Activated CD4-positive, alpha-beta T cell treated with anti-CD3 and anti-CD28 coated beads, Interleukin-2, amount 50 U/mL, for 24 hours (primary cell): ENCODE results near the gene PRRC2C.
"Not testable (repeated sequence)": the region's sequence is repeated elsewhere in the genome, so short reads cannot be mapped to it uniquely, and the experiment has no call there.

Experiments
- DNase-seq, 2 donors: peaks; one replicate each; pipeline ENCODE4 v3.0.0-alpha.2; 2020; ENCODE audit warnings: low read depth in 1 of 2, low spot score in 1 of 2

The PRRC2C gene

GRCh38 chr1:171582589-171582988, 97.3 kb downstream of the PRRC2C start:
- DNase-seq: no peak

DNA sequence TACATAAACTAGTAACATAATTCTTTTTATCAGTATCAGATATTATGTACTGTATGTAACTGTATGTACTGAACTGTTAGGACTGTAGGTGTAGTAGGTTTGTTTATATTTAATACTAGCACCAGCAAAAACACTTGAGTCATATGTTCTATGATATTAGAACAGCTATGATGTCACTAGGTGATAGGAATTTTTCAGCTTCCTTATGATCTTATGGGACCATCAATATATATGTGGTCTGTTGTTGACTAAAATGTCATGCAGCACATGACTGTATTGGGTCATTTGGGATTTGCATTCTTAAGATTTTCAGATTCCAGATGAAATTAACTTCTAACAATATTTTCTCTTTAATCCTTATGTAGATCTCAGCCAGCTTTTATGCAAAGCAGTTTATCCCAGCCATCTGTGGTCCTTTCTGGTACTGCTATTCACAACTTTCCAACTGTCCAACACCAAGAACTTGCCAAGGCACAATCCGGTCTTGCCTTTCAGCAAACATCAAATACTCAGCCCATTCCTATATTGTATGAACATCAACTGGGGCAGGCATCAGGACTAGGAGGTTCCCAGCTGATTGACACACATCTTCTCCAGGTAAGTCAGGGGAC, 98.4 kb downstream of the PRRC2C start:
- no peak for DNase-seq

GRCh38 chr1:171585715-171586114, 100.4 kb downstream of the PRRC2C start:
- no peak for DNase-seq

DNA sequence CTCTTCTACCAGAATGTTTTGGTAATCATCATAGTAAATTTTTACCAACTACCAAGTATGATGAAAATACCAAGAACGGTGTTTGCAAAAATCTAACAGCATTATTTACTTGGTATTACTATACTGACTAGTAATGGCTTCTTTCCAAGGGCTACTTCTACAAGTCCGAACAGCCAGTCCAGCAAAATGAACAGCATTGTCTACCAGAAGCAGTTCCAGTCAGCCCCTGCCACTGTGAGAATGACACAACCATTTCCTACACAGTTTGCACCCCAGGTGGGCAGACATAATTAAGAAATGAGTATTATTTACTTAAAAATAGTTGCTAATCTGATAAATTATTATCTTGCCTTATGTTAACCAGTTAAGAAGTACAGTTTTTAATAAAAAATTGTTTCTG, 102.9 kb downstream of the PRRC2C start:
- DNase-seq: no peak

DNA sequence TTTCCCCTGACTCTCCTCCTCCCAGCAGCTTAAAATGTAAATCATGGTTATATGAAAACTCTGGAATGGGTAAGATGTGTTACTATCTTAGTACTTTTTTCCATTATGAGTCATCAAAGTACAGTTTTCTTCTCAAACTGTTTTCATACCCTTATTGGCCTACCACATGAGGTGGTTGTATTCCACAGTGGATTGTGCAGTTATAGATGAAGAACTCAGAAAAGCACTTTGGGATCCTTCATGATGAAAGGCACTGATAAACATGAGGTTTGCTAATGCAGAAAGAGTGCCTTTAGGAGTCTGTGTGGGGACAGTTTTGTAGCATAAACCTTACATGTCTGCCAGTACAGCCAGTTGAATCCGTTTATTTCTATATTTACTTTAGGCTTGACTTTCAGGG, 104.7 kb downstream of the PRRC2C start:
- DNase-seq: no peak

DNA sequence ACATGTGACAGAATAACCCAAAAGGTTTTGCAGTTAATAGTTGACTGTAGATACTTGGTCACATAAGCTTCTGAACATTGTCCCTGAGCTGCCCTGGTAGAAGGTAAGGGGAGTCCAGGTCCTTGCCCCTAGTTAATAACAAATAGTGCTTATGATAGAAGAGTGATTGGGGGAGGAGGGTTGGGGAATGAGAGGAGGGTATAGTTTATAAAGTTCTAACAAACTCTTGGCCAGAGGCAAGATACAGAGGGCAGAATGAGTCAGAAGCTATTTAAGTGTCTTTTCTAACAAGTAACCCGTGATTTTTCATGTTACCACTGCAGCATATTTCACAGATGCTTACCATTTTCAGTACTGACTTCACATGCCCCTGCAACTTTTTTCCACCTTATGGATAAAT, 110.0 kb downstream of the PRRC2C start:
- no peak for DNase-seq

DNA sequence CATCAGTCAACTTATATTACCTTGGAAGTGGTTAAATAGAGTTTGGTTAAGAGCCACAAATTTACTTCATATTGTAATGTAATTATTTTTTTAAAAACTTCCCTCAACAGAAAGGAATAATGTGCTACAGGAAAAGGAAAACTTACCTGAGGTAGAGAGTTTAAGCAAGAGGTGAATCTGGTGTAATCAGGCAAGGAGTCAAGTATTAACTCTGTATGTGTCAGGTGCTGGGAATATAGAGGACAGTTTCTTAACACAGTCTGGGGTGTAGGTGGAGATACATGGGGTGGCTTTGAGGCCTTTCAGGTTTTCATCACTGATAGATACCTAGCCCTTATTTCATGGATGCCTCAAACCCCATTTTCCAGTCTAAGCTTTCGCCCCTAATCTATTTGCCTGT, 110.8 kb downstream of the PRRC2C start:
- DNase-seq: no peak

GRCh38 chr1:171596705-171597104, 111.4 kb downstream of the PRRC2C start:
- DNase-seq: no peak

- no peak for DNase-seq
Measured at GRCh38 chr1:171597203-171597602, 111.9 kb downstream of the PRRC2C start.

DNA sequence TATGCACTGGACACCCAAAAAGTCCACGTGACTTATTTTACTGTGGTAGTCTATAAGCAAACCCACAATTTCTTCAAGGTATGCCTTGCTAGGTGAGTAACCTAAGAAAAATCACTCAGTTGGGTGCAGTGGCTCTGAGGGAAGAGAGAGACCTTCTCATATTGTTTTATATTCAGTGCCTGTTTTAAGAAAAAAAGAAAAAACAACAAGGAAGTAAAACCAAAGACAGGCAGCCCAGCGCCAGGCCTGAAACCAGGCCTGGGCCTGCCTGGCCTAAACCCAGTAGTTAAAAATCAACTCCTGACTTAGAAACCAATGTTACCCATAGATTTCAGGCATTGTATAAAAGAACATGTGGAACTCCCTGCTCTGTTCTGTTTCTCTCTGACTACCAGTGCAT, 115.0 kb downstream of the PRRC2C start:
- DNase-seq: not testable (repeated sequence)

DNA sequence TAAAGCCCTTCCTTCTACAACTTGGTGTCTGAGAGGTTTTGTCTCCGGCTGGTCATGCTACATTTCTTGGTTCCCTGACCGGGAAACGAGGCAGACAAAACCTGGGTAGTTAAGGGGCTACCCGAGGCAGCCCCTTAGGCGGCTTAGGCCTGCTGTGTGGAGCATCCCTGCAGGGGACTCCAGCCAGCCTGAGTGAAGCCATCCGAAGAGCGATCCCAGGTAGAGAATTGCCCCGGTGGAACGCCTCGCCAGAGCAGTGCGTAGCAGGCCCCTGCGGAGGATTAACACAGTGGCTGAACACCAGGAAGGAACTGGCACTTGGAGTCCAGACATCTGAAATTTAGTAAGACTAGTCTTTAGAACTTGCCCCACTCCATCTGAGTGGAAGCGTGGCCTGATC, 115.5 kb downstream of the PRRC2C start:
- DNase-seq: no peak

- DNase-seq: not testable (repeated sequence)
Measured at GRCh38 chr1:171603042-171603441, 117.7 kb downstream of the PRRC2C start.

DNA sequence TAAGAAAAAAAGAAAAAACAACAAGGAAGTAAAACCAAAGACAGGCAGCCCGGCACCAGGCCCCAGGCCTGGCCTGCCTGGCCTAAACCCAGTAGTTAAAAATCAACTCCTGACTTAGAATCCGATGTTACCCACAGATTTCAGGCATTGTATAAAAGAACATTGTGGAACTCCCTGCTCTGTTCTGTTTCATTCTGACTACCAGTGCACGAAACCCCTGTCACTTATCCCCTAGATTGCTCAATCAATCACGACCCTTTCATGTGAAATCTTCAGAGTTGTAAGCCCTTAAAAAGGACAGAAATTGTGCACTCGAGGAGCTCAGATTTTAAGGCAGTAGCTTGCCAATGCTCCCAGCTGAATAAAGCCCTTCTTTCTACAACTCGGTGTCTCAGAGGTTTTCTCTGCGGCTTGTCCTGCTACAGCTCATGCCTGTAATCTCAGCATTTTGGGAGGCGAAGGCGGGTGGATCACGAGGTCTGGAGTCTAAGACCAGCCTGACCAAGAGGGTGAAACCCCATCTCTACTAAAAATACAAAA, 121.1 kb downstream of the PRRC2C start:
- no peak for DNase-seq

DNA sequence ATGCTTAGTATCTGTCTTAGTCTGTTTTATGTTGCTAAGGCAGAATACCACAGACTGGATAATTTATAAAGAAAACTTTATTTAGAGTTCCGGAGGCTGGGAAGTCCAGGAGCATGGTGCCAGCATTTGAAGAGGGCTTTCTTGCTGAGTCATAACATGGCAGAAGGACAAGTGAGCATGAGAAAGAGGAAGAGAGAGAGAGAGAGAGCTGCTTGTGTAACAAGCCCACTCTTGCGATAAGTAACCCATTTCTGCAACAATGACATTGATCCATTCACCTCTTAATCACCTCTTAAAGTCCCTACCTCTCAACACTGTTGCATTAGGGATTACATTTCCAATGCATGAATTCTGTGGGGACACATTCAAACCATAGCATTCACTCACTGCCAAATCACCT, 125.1 kb downstream of the PRRC2C start:
- no peak for DNase-seq

DNA sequence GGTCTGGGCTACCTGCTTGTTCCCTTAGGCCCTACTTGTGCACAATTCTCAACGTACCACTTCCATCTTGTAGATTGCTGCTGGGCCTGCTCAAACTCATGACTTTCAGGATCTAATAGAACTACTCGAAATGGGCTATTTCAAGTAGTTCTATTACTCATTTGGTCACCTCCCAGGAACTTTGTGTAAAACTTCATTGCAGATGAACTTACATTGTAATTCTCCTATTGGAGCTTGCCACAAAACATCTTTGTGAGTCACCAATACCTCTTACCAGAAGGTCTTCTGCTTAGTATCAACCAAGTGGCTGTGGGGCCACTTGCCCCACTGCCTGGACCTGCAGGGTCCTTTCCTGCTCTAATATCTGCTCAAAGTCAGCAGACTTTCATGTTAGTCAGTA, 126.0 kb downstream of the PRRC2C start:
- DNase-seq: no peak

- no peak for DNase-seq
Measured at GRCh38 chr1:171613282-171613681, 128.0 kb downstream of the PRRC2C start.

DNA sequence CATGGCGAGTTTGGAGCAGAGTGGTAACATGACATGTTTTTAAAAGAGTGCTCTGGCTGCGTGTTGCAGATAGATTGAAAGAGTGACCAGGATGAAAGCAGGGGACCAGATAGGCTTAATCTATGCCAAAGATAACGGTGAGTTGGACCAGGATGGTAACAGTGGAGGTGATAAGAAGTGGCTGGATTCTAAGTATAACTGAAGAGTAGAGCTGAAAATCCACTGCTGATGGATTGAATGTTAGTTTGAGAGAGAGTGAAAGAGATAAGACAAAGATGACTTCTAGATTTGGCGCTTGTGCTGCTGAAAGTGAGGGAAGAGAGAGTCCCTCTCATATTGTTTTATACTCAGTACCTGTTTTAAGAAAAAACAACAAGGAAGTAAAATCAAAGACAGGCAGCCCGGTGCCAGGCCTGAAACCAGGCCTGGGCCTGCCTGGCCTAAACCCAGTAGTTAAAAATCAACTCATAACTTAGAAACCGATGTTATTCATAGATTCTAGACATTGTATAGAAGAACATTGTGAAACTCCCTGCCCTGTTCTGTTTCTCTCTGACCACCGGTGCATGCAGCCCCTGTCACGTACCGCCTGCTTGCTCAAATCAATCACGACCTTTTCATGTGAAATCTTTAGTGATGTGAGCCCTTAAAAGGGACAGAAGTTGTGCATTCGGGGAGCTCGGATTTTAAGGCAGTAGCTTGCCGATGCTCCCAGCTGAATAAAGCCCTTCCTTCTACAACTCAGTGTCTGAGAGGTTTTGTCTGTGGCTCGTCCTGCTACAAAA, 130.0 kb downstream of the PRRC2C start:
- DNase-seq: not testable (repeated sequence)

DNA sequence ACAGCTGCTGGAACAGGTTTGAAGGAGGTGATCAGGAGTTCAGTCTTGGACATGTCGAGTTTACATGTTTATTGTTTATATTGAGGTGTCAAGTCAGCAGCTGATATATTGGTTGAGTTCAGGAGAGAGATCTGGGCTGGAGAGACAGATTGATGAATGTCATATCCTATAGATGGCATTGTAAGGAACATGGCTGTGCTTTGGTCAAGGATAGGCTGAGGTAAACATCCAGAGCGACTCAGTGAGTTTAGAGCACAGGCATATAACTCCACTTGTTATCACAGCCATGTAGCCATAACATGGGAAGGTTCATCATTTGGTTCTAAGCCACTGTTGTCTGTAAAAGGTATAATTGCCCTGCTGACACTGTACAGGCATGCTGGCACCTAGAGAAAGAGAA, 131.3 kb downstream of the PRRC2C start:
- DNase-seq: no peak

- no peak for DNase-seq
Measured at GRCh38 chr1:171622152-171622462, 136.8 kb downstream of the PRRC2C start, which contains the start of gene MYOCOS. TSS of gene MYOCOS (plus strand) at chr1:171622243. CDS start at chr1:171623884, 1,641 bp downstream.

DNA sequence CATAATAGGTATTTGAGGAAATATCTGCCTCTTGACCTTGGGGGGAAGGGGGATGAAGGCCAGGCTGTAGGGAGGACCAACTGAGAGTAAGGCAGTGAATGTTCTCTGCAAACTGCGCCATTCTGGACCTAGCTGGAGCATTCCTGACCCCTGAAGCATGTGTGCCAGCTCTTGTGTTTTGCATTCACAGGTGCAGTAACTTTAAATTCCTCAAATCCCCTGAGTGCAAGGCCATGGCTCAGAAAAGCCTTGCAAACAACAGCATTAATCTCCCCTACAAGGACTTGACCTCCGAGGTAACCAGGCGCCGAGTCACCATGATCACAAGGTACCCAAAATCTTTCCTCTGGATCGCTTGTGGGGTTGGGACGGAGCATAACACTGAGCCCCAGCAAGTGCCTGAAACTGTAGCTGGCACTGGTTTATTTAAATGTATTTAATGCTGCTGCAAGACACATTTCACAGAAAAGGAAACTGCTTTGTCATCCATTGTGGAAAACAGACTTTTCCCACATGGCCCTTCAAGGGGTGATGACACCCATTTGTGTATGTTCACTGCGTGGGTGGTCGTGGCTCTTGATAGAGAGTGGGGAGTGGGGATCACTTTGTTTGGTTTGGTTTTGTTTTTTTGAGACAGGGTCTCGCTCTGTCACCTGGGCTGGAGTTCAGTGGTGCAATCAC, 138.5 kb downstream of the PRRC2C start:
- no peak for DNase-seq

DNA sequence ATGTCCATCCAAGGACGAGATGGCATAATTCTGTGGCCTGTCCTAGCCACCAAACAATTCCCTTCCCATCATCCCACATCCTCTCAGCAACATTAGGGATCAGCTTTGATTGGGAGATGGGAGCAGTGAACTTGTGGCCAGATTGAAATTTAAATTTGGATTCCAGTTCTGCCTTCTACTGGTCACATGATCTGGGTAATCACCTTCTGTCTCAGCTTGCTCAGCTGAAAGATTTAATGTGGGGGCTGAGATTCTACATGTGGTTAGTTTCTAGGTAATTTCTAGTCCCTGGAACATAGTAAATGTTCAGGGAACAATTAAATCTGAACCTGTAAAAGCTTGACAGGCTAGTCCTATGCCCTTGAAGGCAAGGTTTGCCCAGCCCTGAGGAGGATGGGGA, 139.9 kb downstream of the PRRC2C start:
- no peak for DNase-seq

DNA sequence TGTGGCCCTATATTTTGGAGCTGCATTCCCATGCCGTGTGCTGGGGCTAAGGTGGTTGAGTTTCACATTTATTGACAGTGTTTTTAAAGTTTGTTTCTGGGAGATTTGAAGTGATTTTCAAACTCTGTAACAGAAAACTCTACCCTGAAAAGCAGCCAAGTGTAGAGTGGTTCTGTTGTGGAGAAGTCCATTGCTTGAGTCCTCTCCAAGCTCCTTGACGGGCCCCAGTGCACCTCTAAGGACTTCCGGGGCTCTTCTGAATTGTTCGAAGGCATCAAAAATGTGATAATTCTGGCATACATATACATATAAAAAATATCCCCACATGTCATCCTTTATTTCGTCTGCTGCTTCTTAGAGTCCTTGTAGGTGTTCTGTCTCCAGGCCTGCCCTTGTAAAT, 141.7 kb downstream of the PRRC2C start:
- no peak for DNase-seq
